ENCODE measurements around the gene MGAT4D.

DNA sequence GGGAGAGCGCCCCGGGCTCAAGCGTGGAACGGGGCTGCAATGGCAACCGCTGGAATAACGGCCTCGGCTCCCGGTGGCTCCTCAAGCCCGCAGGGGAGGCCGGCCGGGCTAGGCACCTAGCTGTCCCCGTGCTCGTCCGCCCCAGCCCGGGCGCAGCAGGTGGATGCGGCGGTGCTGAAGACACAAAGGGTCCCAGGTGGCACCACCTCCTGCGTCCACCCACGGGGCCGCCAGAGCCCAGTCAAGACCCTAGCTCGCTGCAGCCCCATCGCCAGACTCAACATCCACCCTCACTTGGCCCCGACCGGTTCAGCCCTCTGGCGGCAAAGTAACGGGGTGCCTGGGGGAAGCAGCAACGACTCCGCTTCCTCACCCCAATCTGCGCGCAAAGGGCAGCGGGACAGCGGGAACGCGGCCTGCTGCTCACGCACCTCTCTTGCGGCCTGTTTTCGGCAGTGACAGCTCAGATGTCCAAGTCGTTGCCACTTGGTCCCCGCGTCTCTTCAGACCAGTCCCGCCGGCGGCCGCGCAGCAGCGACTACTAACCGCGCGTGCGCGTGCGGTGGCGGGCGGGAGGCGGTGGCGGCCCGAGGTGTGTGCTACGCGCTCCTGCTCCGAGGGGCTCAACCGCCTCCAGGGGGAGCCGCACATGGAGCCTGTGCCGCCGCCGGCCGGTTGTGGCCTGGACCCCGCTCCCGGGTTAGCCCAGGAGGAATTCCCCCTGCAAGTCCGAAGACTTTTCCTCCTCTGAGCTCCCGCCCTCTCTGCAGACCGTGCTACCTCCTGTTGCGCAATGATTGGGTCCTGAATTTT, 70.8 kb downstream of the MGAT4D start, which contains the start of gene CLGN:
- no peak for TF ChIP-seq POLR2A (IDR thresholded peaks at IDR 0.05)
- TF ChIP-seq, protein P1, sequence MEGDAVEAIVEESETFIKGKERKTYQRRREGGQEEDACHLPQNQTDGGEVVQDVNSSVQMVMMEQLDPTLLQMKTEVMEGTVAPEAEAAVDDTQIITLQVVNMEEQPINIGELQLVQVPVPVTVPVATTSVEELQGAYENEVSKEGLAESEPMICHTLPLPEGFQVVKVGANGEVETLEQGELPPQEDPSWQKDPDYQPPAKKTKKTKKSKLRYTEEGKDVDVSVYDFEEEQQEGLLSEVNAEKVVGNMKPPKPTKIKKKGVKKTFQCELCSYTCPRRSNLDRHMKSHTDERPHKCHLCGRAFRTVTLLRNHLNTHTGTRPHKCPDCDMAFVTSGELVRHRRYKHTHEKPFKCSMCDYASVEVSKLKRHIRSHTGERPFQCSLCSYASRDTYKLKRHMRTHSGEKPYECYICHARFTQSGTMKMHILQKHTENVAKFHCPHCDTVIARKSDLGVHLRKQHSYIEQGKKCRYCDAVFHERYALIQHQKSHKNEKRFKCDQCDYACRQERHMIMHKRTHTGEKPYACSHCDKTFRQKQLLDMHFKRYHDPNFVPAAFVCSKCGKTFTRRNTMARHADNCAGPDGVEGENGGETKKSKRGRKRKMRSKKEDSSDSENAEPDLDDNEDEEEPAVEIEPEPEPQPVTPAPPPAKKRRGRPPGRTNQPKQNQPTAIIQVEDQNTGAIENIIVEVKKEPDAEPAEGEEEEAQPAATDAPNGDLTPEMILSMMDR (IDR thresholded peaks at IDR 0.05 in 4 of 5, conservative IDR thresholded peaks at IDR 0.05 in 1 of 5), result peak in 1 of 5 experiments; percentile 39

All from gastrocnemius medialis (tissue), 4 donors.